ENCODE data around the gene CLDN4.
A peak's percentile ranks its signal among the peaks of the same experiment; 100 is the strongest.
"Not testable (repeated sequence)": the region's sequence is repeated elsewhere in the genome, so short reads cannot be mapped to it uniquely, and the experiment has no call there.

Gene CLDN4

GRCh38 chr7:73823873-73824592 lies 6.8 kb upstream of the CLDN4 start:
- DNase-seq, result no peak

GRCh38 chr7:73824986-73825385 lies 5.8 kb upstream of the CLDN4 start:
- DNase-seq, result no peak

- DNase-seq, result no peak
These were observed 3.2 kb upstream of the CLDN4 start for GRCh38 chr7:73827567-73828106.

- DNase-seq, result no peak
These were observed 2.5 kb upstream of the CLDN4 start for GRCh38 chr7:73828107-73828803.

- no peak for DNase-seq
These were observed 1.8 kb upstream of the CLDN4 start for GRCh38 chr7:73828972-73829371.

GRCh38 chr7:73829505-73829904 lies 1.3 kb upstream of the CLDN4 start:
- DNase-seq, result no peak

GRCh38 chr7:73829921-73830680 lies 695 bp upstream of the CLDN4 start:
- no peak for DNase-seq

GRCh38 chr7:73831584-73831833 lies 713 bp downstream of the CLDN4 start:
- no peak for DNase-seq

- DNase-seq, result no peak
These were observed 1.2 kb downstream of the CLDN4 start for GRCh38 chr7:73831834-73832651.

- no peak for DNase-seq
These were observed 2.0 kb downstream of the CLDN4 start for GRCh38 chr7:73832806-73833205.

GRCh38 chr7:73833251-73833919 lies 2.6 kb downstream of the CLDN4 start:
- DNase-seq, result no peak

GRCh38 chr7:73834626-73835191 lies 3.9 kb downstream of the CLDN4 start:
- DNase-seq, result no peak

GRCh38 chr7:73837167-73837566 lies 6.4 kb downstream of the CLDN4 start:
- not testable (repeated sequence) for DNase-seq

GRCh38 chr7:73838642-73839041 lies 7.8 kb downstream of the CLDN4 start:
- no peak for DNase-seq

GRCh38 chr7:73839290-73839689 lies 8.5 kb downstream of the CLDN4 start:
- DNase-seq, result no peak

- no peak for DNase-seq
These were observed 9.2 kb downstream of the CLDN4 start for GRCh38 chr7:73839743-73840714.

- no peak for DNase-seq
These were observed 10.1 kb downstream of the CLDN4 start for GRCh38 chr7:73840715-73841379.

- no peak for DNase-seq
These were observed 10.9 kb downstream of the CLDN4 start for GRCh38 chr7:73841689-73842066.

GRCh38 chr7:73842067-73842976 lies 11.5 kb downstream of the CLDN4 start, which contains the start of gene METTL27:
METTL27 (minus strand) TSS chr7:73842516; CDS start chr7:73842140, 376 bp downstream.
- peak; percentile 78 to 88 (median 84) for DNase-seq

Data from stimulated activated naive CD4-positive, alpha-beta T cell (primary cell).